TTC549 (cell line): Measurements from ENCODE around the gene SYCP2.

Experiments
- FAIRE-seq: peaks from 2 replicates; lab custom pipeline; 2012; peaks lifted over from hg19 to GRCh38; lab: Jason Lieb, UNC

Gene SYCP2

DNA sequence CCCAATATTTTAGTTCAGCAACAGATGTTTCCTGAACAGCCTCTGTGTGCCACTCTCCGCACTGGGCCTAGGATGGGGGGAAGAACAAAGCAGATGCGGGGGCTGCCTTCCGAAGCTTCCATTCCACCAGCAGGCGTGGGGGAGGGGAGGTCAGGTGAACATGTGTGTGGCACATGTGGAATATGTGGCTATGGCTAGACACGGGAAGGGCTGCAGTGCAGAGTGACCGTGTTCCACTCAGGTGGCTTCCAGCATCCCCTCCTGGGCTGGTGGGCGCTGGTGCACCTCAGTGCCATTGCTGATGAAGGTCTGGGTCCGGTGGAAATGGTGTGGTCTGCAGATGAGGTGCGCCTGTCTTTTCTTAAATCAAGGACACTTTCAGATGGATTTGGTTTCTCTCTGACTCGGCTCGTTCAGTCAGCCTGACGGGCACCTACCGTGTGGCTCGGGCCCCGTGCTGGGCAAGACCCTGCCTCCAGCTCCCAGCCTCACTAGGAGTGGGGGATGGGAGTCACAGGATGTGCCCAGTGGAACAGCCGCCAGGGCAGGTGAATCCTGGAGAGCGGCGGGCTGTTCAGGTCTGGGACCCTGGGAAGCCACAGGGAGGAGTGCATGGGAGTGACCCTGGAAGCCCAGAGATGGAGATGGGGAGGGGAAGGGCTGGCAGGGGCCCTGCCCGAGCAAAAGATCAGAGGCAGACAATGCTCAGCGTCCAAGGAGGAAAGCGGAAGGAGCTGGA lies 111.0 kb downstream of the SYCP2 start:
- no peak for FAIRE-seq

DNA sequence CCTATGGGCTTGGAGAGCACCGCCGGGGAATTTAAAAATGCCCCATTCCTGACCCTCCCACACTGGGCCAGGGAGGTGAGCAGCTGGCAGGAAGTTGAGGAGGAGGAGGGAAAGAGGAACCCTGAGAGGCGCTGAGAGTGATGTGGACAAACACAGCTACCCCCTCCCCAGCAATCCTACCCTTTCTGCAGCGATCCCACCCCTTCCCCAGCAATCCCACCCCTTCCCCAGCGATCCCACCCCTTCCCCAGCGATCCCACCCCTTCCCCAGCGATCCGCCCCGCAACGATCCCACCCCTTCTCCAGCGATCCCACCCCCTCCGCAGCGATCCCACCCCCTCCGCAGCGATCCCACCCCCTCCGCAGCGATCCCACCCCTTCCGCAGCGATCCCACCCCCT lies 111.6 kb downstream of the SYCP2 start:
- FAIRE-seq = no peak

DNA sequence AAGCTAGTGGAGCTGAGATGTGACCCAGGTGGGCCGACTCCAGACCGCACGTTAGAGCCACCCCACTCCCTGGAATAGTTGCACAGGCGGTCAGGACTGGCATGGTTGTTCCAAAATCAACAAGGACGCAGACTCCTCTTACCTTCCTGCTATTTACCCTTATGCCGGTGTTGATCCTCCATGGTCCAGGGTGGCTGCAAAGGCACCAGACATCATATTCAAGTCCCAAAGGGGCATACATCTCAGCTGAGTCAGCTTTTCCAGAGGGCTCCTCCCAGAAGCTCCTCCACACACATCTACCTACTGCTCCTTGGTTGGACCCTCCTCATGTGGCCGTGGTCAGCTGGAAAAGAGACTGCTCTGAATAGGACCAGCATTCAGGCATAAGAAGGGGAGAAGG lies 112.2 kb downstream of the SYCP2 start:
- FAIRE-seq = no peak

DNA sequence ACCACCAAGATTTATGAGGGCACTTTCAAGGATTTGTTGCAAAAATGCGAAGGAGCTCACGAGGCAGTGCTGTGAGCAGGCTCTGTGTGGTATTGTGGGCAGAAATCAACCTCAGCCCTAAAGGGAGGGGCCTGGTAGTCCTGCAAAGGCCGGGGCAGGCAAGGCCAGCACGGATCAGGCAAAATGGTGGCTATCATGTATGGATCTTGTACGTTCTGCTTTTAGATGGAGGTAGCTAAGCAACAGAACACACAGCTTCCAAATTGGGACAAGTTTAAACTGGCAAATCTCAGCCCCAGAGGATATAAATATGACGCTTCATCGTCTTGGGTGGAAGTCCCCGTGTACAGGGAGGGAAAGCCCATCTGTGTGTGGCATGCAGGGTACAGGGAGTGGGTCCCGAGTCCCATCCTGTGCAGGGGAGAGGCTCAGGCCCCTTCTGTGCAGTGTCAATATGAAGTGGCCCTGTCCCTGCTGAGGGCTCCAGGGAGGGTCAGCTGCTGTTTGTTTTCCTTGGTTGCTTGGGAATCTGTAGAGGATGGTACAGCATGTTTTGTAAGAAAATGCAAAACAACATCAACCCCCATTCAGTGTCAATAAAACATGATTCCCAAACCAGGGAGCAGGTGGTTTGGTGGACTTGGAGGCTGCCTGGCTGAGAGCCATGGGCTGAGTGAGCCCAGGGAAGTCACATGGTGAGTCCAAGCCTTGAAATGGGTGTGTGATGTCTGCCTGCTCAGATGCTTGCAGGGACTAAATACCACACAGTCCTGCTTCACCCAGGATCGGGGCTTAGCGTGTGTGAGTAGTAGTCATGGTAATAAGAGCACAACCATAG lies 113.0 kb downstream of the SYCP2 start:
- no peak for FAIRE-seq

DNA sequence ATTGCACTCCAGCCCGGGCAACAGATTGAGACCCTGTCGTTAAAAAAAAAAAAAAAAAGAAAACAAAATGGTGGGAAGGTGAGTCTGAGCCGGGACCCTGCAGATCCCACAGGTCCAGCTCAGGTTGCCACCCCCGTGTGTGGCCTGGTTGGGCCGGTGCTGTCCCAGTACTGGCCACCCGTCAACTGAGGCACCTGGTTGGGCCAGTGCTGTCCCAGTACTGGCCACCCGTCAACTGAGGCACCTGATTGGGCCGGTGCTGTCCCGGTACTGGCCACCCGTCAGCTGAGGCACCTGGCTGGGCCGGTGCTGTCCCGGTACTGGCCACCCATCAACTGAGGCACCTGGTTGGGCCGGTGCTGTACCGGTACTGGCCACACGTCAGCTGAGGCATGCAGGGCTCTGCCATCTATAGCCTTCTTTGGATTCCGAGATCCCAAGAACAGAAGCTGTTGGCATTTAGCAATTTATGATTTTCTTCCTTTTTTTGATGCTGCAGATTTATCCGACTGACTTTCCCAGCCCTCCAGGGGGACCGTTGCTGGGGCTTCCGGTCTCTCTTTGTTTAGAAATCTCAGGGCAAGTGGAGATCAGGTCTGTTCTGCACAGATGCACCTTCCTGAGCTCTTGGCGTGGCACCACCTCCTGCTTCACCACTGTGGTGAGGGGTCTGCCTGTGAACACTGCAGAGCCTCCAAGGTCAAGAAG lies 113.8 kb downstream of the SYCP2 start:
- FAIRE-seq = no peak

DNA sequence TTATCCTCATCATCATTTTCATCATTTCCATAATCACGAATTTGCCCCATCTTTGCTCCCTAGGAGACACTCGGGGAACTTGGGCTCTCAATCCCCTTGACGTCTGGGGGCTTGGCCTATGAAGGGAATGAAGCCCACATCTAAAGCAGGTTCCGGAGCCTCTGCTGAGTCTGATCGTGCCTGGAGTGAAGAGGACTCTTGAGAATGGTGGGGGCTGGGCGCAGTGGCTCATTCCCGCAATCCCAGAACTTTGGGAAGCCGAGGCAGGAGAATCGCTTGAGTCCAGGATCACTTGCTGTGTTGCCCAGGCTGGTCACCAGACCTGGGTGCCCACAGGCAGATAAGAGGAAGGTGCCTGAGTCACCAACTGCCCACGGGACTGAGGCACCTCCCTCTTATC lies 114.5 kb downstream of the SYCP2 start:
- no peak for FAIRE-seq

DNA sequence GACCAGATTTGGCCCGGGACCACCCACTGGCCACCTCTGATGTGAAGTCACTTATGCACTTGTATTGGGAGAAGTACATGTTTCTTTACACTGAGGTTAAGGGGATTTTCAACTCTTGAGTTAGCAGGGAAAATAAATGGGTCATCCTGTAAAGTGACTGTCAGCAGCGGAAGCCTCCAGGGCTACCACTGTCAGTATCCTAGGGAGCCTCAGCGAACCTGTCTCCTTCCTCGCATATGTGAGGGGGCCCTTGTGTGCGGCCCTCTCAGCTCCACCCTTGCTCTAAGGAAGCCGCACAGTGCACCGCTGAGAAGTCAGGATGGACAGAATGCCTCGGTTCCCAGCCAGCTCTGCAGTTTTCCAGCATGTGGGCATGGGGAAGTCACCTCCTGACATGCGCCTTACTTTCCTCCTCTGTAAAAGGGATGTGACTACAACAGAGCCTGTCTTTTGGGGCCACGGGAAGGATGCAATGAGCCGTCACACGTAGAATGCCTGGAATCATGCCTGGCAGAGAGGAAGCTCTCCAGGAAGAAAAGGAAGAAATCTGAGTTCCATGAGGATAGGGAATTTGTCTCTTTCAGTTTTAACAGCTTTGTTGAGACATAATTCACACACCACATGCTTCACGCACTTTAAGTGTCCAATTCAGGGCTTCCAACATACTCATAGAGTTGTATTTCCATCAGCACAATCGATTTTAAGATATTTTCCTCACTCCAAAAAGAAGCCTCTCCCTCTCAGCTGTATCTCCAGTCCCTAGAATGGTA lies 115.4 kb downstream of the SYCP2 start:
- FAIRE-seq = no peak

DNA sequence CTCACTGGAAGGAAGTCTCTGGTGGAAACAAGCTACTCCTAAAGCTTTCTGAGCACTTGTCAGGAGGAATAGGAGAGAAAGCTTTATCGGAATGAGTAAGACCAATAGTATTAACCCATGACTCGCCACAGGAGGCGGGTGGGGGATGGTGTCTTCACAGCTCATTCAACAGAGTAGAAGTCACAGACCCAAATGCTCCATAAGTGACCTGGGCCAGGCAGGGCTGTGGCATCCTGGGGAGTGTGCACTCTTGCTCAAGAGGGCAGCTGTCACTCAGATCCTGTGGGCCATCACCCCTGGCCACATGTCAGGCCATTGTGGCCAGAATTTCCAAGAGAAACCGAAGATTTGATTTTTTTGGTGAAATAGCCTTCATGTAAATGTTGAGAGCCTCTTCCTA lies 116.0 kb downstream of the SYCP2 start:
- no peak for FAIRE-seq

DNA sequence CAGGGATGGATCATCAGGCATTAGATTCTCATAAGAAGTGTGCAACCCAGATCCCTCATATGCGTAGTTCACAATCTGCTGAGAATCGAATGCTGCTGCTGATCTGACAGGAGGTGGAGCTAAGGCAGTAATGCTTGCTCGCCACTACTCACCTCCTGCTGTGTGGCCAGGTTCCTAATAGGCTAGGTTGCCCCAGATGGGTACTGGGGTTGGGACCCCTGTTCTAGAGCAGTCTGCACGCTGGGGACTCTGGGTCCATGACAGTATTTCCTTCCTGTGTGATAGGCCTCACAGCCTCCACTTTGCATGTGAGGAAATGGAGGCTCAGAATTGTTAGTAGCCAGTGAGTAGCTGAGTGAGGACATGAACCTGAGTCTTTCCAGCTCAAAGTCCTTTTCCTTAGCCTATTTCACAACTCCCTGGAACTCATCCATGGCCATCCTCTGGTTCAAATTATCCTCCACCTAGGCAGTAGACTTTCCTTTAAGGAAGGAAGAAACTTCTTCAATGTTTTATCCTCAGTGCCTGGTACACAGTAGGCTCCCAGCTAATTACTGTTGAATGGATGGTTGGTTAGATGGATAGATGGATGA lies 117.2 kb downstream of the SYCP2 start:
- FAIRE-seq = no peak

DNA sequence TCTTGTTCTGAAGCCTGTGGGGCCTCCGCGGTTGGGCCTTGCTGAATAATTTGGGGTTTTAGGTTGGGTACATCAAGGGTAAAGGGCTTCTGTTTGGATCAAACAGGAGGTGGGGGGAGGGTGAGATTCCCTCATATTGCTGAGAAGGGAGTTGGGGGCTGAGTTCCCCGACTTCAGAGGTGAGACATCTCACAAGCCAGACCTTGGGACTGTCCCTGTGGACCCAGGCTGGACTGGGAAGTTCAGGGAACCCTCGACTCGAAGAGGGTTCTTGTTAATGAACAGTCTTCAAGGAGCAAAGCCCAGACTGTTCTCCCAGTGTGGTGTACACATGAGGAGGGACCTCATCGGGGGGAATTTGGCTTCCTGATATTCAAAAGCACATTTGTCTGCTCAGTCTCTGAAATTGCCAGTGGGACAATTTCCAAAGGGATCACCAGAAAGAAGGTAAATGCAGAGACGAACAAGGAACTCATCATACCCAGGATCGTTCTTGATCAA lies 118.5 kb downstream of the SYCP2 start:
- FAIRE-seq = no peak

DNA sequence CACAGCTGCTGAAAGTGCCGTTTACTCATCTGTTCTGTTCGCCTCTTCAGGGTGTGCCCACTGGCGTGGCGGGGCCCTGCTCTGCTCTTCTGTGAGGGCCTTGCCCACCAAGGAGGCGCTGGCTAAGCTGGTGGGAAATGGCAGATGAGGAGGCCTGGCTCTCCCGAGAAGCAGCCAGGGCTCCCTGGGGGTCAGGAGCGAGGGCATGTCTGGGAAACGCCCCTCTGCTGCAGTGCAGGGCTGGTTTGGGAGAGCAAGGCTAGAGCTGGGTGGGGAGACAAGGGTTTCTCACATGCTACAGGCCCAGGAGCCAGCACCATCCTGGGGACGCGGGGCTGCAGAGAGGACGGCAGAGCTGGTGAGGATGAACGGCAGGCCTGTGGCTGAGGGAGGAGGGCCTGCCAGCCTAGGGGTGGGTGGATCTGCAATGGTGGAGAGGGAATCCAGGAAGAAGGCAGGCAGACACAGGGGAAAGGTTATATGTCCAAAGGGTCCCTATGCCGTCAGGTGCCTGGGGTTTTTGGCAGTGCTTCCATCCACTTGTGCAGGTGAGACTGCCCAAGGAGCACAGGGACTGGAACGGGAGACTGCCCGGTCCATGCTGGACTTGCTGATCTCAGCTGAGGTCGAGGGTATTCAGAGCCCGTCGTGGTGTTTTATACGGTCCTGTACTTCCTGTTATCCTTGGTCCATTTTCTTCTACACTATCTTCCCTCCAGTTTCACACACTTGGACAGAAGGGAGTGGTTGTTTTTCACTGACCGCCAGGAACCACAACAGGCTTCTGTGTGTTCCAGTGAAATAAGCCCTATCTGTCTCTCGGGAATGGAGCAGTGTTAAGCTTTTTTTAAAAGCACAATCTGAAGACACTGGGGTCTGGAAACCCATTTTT lies 119.2 kb downstream of the SYCP2 start:
- no peak for FAIRE-seq
